GM12878 (cell line): Measurements from ENCODE around the gene TBX10. TPM values are rescaled to one million over a fixed set of nuclear protein-coding genes. Genes with fewer than 3 reads are reported as not detected.

Source experiments
- ATAC-seq: fragments of 200-7000 bp; cut with Tn5 transposase; 3 replicates; pipeline ENCODE4 v1.9.1; 2020; ENCODE audit warnings: mild to moderate bottlenecking, moderate library complexity
- BruUV-seq: library from RNA; stranded (reverse); fragments of 400-500 nt; replicated peaks from 2 replicates; lab custom pipeline; 2021; lab: Mats Ljungman, UMichigan
- CTCF ChIA-PET: fragments of 300-600 bp; sonication (Branson Sonifier 250); formaldehyde crosslinking; extraction: SDS; loops from one replicate; lab custom pipeline; 2021; ENCODE audit warnings: inconsistent platforms; lab: Yijun Ruan, JAX
- POLR2A ChIA-PET: fragments of 350-600 bp; formaldehyde crosslinking; extraction: SDS; loops from one replicate; lab custom pipeline; 2021; ENCODE audit warnings: inconsistent platforms; lab: Charles Lee
- RAD21 ChIA-PET: fragments of 300-600 bp; sonication (Branson Sonifier 250); formaldehyde crosslinking; loops from one replicate; lab custom pipeline; 2023; ENCODE audit warnings: antibody characterized with exemption; ENCODE audit not compliant: unreplicated experiment; lab: Charles Lee
- SMC1A ChIA-PET: fragments of 300-600 bp; sonication (Branson Sonifier 250); formaldehyde crosslinking; loops from one replicate; lab custom pipeline; 2023; ENCODE audit not compliant: unreplicated experiment, uncharacterized antibody; lab: Charles Lee
- DNase-seq: peaks from one replicate; pipeline ENCODE4 v3.0.0-alpha.2; 2011; ENCODE audit warnings: low read depth, low spot score
- FAIRE-seq: peaks from 3 replicates; lab custom pipeline; 2011; peaks lifted over from hg19 to GRCh38; lab: Jason Lieb, UNC
- H2AFZ ChIP-seq: 2 replicates; pipeline ENCODE4 v1.6.0; 2011; ENCODE audit warnings: low read depth, low read length, control low read depth; ENCODE audit not compliant: control insufficient read depth
- H3K27ac ChIP-seq: 2 replicates; pipeline ENCODE4 v1.5.1; 2011; ENCODE audit warnings: control low read depth; ENCODE audit not compliant: control insufficient read depth, insufficient read depth
- H3K27me3 ChIP-seq, 2 experiments: replicated peaks in 1 of 2; 2 replicates each; pipeline versions ENCODE4 v1.6.0 to v1.6.1; 2011; ENCODE audit warnings: low read length in 1 of 2; ENCODE audit not compliant: control insufficient read depth in 2 of 2, insufficient read depth in 2 of 2
- H3K36me3 ChIP-seq, 2 experiments: 2 replicates each; pipeline ENCODE4 v1.5.1; 2011; ENCODE audit warnings: low read length in 1 of 2; ENCODE audit not compliant: control insufficient read depth in 2 of 2, insufficient read depth in 2 of 2
- H3K4me1 ChIP-seq: 2 replicates; pipeline ENCODE4 v1.6.1; 2011; ENCODE audit warnings: mild to moderate bottlenecking, low read length, moderate library complexity, mixed read lengths; ENCODE audit not compliant: control insufficient read depth, insufficient read depth
- H3K4me2 ChIP-seq: 2 replicates; pipeline ENCODE4 v1.6.0; 2011; ENCODE audit warnings: control low read depth; ENCODE audit not compliant: control insufficient read depth, insufficient read depth
- H3K4me3 ChIP-seq: fragments of 200-600 bp; sonication (generic); 2 replicates; pipeline ENCODE4 v1.5.1; 2016
- H3K79me2 ChIP-seq: 2 replicates; pipeline ENCODE4 v1.6.0; 2011; ENCODE audit warnings: low read length; ENCODE audit not compliant: control insufficient read depth, insufficient read depth
- H3K9ac ChIP-seq: 2 replicates; pipeline ENCODE4 v1.8.0; 2011; ENCODE audit warnings: low read length, control low read depth, mixed read lengths; ENCODE audit not compliant: control insufficient read depth, insufficient read depth
- H3K9me3 ChIP-seq: replicated peaks from 3 replicates; pipeline ENCODE4 v1.5.1; 2011; ENCODE audit warnings: mild to moderate bottlenecking, low read length; ENCODE audit not compliant: control insufficient read depth, insufficient read depth
- H4K20me1 ChIP-seq: 2 replicates; pipeline ENCODE4 v1.6.0; 2011; ENCODE audit not compliant: control insufficient read depth, insufficient read depth
- BCL11A ChIP-seq: IDR thresholded peaks from 2 replicates; pipeline ENCODE4 v1.6.1; 2011; ENCODE audit warnings: low read depth, low read length
- FOS ChIP-seq: IDR thresholded peaks from 3 replicates; pipeline ENCODE4 v1.6.1; 2011; ENCODE audit warnings: borderline replicate concordance; ENCODE audit not compliant: insufficient read length; ENCODE audit errors: extremely low read depth
- FOXM1 ChIP-seq: IDR thresholded peaks from 2 replicates; pipeline ENCODE4 v1.6.1; 2012; ENCODE audit warnings: low read depth, mild to moderate bottlenecking, inconsistent platforms, low read length, moderate library complexity
- MTA2 ChIP-seq: fragments of 450-650 bp; IDR thresholded peaks from 2 replicates; pipeline ENCODE4 v1.6.1; 2016; ENCODE audit warnings: low read depth, mild to moderate bottlenecking, moderate library complexity
- POLR2A ChIP-seq: IDR thresholded peaks from 2 replicates; pipeline ENCODE4 v1.6.1; 2011; ENCODE audit warnings: low read depth, mild to moderate bottlenecking, low read length
- RAD51 ChIP-seq: fragments of 450-650 bp; IDR thresholded peaks from 2 replicates; pipeline ENCODE4 v1.6.1; 2016; ENCODE audit warnings: moderate library complexity, mild to moderate bottlenecking, inconsistent platforms
- RUNX3 ChIP-seq: IDR thresholded peaks from 2 replicates; pipeline ENCODE4 v1.6.1; 2012; ENCODE audit warnings: low read length, inconsistent platforms
- SREBF1 ChIP-seq: IDR thresholded peaks from 2 replicates; pipeline ENCODE4 v1.6.1; 2012; ENCODE audit warnings: mild to moderate bottlenecking, low read length
- WGBS: methylation state at CpG from one replicate; pipeline ENCODE4 v1.1.6; 2016; ENCODE audit warnings: low lambda C conversion rate; ENCODE audit not compliant: insufficient replicate concordance, insufficient coverage; ENCODE audit errors: missing lambda C conversion rate; 5-methylcytosine and 5-hydroxymethylcytosine counted together
- in situ Hi-C: fragments of 300-500 bp; cut with MboI; formaldehyde crosslinking; loops from 9 replicates; pipeline ENCODE4 v1.14.3; 2018; ENCODE audit warnings: mixed read lengths
- intact Hi-C: fragments of 100-400 bp; cut with micrococcal nuclease; formaldehyde crosslinking; loops from one replicate; pipeline ENCODE4 v1.14.2; 2022; ENCODE audit not compliant: unreplicated experiment
- polyA plus RNA-seq, 11 experiments: library from polyadenylated mRNA; depleted of rRNA in 4 of 11; unstranded in 6 of 11; stranded (reverse) in 5 of 11; fragments of >200 nt; fragmentation: Nextera tagmentation in 4 of 11; fragmentation: Illumina TruSeq in 1 of 11; extraction: Ambion mirVana in 4 of 11; extraction: Trizol in 1 of 11; gene quantifications; 1 replicate in 1 of 11; 2 replicates in 10 of 11; pipeline versions ENCODE4 v1.2.1 to v1.2.3, GENCODE V29; 2011 to 2016; ENCODE audit warnings: inconsistent platforms in 2 of 11, missing spikeins in 2 of 11, low read depth in 1 of 11
- total RNA-seq, 4 experiments: library from RNA; depleted of rRNA in 3 of 4; stranded (reverse); fragments of >200 nt in 3 of 4; fragmentation: Illumina TruSeq in 1 of 4; extraction: Trizol in 1 of 4; gene quantifications; 2 replicates each; pipeline versions ENCODE4 v1.2.1 to v1.2.3, GENCODE V29; 2013 to 2021
- TF ChIP-seq, protein P1 (sequence below): IDR thresholded peaks from 2 replicates; pipeline ENCODE4 v1.6.1; 2011; ENCODE audit warnings: borderline replicate concordance, low read depth, mild to moderate bottlenecking, moderate library complexity, low read length; ENCODE audit not compliant: insufficient read depth, poor library complexity, severe bottlenecking
- TF ChIP-seq, protein P2 (sequence below): fragments of 450-650 bp; IDR thresholded peaks from 2 replicates; pipeline ENCODE4 v1.6.1; 2016; ENCODE audit warnings: mild to moderate bottlenecking
- TF ChIP-seq, protein P3 (sequence below): fragments of 450-650 bp; IDR thresholded peaks from 2 replicates; pipeline ENCODE4 v1.6.1; 2017; ENCODE audit warnings: mild to moderate bottlenecking

TBX10 gene
- total and polyA plus RNA-seq, 10 of the 15 experiments (the other 5 are each of a cell fraction or from before 2014, with no cell fraction given), result 0.10 to 0.44 (median 0.20) TPM; not detected in 4

DNA sequence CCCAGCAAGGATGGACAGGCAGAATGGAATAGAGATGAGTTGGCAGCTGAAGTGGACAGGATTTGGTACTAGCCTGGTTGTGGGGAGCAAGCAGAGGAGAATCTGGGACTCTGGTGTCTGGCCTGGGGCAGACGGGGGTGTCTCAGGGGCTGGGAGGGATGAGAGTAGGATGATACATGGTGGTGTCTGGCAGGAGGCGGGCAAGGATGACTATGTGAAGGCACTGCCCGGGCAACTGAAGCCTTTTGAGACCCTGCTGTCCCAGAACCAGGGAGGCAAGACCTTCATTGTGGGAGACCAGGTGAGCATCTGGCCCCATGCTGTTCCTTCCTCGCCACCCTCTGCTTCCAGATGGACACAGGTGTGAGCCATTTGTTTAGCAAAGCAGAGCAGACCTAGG, 53.7 kb downstream of the TBX10 start (continued):
- TF ChIP-seq FOXM1, result no peak
- no peak for TF ChIP-seq BCL11A
- no peak for TF ChIP-seq FOS
- TF ChIP-seq RUNX3, result no peak
- no peak for TF ChIP-seq MTA2

DNA sequence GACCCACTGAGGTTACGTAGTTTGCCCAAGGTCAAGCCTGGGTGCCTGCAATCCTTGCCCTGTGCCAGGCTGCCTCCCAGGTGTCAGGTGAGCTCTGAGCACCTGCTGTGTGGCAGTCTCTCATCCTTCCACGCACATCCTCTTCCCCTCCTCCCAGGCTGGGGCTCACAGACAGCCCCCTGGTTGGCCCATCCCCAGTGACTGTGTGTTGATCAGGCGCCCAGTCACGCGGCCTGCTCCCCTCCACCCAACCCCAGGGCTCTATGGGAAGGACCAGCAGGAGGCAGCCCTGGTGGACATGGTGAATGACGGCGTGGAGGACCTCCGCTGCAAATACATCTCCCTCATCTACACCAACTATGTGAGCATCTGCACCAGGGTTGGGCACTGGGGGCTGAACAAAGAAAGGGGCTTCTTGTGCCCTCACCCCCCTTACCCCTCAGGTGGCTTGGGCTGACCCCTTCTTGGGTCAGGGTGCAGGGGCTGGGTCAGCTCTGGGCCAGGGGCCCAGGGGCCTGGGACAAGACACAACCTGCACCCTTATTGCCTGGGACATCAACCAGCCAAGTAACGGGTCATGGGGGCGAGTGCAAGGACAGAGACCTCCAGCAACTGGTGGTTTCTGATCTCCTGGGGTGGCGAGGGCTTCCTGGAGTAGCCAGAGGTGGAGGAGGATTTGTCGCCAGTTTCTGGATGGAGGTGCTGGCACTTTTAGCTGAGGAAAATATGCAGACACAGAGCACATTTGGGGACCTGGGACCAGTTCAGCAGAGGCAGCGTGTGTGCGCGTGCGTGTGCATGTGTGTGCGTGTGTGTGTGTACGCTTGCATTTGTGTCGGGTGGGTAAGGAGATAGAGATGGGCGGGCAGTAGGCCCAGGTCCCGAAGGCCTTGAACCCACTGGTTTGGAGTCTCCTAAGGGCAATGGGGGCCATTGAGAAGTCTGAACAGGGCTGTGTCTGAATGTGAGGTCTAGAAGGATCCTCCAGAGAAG, 54.4 kb downstream of the TBX10 start:
- no peaks in the 10 kb centered on the region for H3K27me3 ChIP-seq
- peaks cover 7% of the 10 kb centered on the region; the same call in 2 of the 3 replicates for H3K9me3 ChIP-seq
- intact Hi-C loops (no loop called here), in situ Hi-C loops (no loop called here)
- DNase-seq (no peak), ATAC-seq (no peak), FAIRE-seq (no peak)
- SMC1A ChIA-PET, result interaction anchor here (0.8 to 1.9 kb wide), 8 partner anchors 14 to 100 kb away, joined by 3 to 8 read pairs (median 4); no protein-coding TSS in a partner anchor
- H4K20me1 ChIP-seq, result no peaks in the 10 kb centered on the region
- peaks cover 51% of the 10 kb centered on the region for H3K4me1 ChIP-seq
- no peak overlapping the region for H2AFZ ChIP-seq
- peak overlapping the region; percentile 88 for H3K9ac ChIP-seq
- peak overlapping the region; percentile 96 for H3K4me2 ChIP-seq
- POLR2A ChIA-PET, result interaction anchor here (0.7 to 3.8 kb wide), 10 partner anchors 11 to 231 kb away, joined by 3 to 25 read pairs (median 4); partner anchors contain the start of genes AIP, POLD4 and TMEM134
- peaks cover 4 to 8% of the 10 kb centered on the region in 2 experiments; a peak in 3 of 4 replicates for H3K36me3 ChIP-seq
- peaks cover 42% of the 10 kb centered on the region for H3K79me2 ChIP-seq
- CTCF ChIA-PET, result interaction anchor here (0.5 to 5.8 kb wide), 11 partner anchors 13 to 714 kb away, joined by 3 to 54 read pairs (median 4); partner anchors contain the start of gene POLD4
- 89% methylated on average over 20 of the region's 21 CpGs for WGBS
- H3K27ac ChIP-seq, result peak overlapping the region; percentile 89
- BruUV-seq, result no TSS peak
- H3K4me3 ChIP-seq, result peak overlapping the region; percentile 85
- RAD21 ChIA-PET, result interaction anchor here (0.6 to 3.6 kb wide), 7 partner anchors 20 to 183 kb away, joined by 3 to 38 read pairs (median 4); partner anchors contain the start of genes NUDT8 and TBC1D10C
- TF ChIP-seq POLR2A (peak; percentile 35), SREBF1 (no peak), RAD51 (peak; percentile 64)
- TF ChIP-seq, protein P1, sequence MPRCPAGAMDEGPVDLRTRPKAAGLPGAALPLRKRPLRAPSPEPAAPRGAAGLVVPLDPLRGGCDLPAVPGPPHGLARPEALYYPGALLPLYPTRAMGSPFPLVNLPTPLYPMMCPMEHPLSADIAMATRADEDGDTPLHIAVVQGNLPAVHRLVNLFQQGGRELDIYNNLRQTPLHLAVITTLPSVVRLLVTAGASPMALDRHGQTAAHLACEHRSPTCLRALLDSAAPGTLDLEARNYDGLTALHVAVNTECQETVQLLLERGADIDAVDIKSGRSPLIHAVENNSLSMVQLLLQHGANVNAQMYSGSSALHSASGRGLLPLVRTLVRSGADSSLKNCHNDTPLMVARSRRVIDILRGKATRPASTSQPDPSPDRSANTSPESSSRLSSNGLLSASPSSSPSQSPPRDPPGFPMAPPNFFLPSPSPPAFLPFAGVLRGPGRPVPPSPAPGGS, result peak; percentile 80
- TF ChIP-seq, protein P2, sequence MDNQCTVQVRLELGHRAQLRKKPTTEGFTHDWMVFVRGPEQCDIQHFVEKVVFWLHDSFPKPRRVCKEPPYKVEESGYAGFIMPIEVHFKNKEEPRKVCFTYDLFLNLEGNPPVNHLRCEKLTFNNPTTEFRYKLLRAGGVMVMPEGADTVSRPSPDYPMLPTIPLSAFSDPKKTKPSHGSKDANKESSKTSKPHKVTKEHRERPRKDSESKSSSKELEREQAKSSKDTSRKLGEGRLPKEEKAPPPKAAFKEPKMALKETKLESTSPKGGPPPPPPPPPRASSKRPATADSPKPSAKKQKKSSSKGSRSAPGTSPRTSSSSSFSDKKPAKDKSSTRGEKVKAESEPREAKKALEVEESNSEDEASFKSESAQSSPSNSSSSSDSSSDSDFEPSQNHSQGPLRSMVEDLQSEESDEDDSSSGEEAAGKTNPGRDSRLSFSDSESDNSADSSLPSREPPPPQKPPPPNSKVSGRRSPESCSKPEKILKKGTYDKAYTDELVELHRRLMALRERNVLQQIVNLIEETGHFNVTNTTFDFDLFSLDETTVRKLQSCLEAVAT, result peak; percentile 83
- TF ChIP-seq, protein P3, sequence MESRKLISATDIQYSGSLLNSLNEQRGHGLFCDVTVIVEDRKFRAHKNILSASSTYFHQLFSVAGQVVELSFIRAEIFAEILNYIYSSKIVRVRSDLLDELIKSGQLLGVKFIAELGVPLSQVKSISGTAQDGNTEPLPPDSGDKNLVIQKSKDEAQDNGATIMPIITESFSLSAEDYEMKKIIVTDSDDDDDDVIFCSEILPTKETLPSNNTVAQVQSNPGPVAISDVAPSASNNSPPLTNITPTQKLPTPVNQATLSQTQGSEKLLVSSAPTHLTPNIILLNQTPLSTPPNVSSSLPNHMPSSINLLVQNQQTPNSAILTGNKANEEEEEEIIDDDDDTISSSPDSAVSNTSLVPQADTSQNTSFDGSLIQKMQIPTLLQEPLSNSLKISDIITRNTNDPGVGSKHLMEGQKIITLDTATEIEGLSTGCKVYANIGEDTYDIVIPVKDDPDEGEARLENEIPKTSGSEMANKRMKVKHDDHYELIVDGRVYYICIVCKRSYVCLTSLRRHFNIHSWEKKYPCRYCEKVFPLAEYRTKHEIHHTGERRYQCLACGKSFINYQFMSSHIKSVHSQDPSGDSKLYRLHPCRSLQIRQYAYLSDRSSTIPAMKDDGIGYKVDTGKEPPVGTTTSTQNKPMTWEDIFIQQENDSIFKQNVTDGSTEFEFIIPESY, result peak; percentile 62; the same call in 1 of the 2 replicates
